HS-27A (cell line): Measurements from ENCODE around the gene FXYD4.
"Not testable (repeated sequence)": the region's sequence is repeated elsewhere in the genome, so short reads cannot be mapped to it uniquely, and the experiment has no call there.

Source experiments
- DNase-seq: peaks from one replicate; pipeline ENCODE4 v3.0.0-alpha.2; 2012; ENCODE audit warnings: low read depth, missing footprints

The FXYD4 gene

GRCh38 chr10:43419997-43420368 is 48.5 kb downstream of the FXYD4 start:
- DNase-seq, result no peak

- no peak for DNase-seq
Measured at GRCh38 chr10:43420369-43421200, 49.1 kb downstream of the FXYD4 start.

GRCh38 chr10:43421201-43421507 is 49.7 kb downstream of the FXYD4 start:
- DNase-seq, result no peak

GRCh38 chr10:43421519-43421918 is 50.1 kb downstream of the FXYD4 start:
- DNase-seq, result no peak

GRCh38 chr10:43421944-43422343 is 50.5 kb downstream of the FXYD4 start:
- DNase-seq, result not testable (repeated sequence)

GRCh38 chr10:43424416-43424815 is 53.0 kb downstream of the FXYD4 start:
- DNase-seq, result no peak
